GM18526 (cell line): Measurements from ENCODE around the gene GAL3ST1.

Source experiments
- POLR2A ChIP-seq: IDR thresholded peaks from 3 replicates; pipeline ENCODE4 v1.6.1; 2011; ENCODE audit not compliant: insufficient read length; ENCODE audit errors: extremely low read depth

Gene GAL3ST1

GRCh38 chr22:30603801-30604200, 29.3 kb upstream of the GAL3ST1 start:
- TF ChIP-seq POLR2A = no peak

- no peak for TF ChIP-seq POLR2A
Observed at GRCh38 chr22:30602049-30602448, 27.6 kb upstream of the GAL3ST1 start.

- TF ChIP-seq POLR2A = no peak
Observed at GRCh38 chr22:30601464-30601863, 27.0 kb upstream of the GAL3ST1 start.

GRCh38 chr22:30600921-30601320, 26.5 kb upstream of the GAL3ST1 start:
- TF ChIP-seq POLR2A = no peak

GRCh38 chr22:30598986-30599385, 24.5 kb upstream of the GAL3ST1 start:
- no peak for TF ChIP-seq POLR2A

- TF ChIP-seq POLR2A = no peak
Observed at GRCh38 chr22:30596886-30597285, 22.4 kb upstream of the GAL3ST1 start.

- no peak for TF ChIP-seq POLR2A
Observed at GRCh38 chr22:30596199-30596598, 21.7 kb upstream of the GAL3ST1 start.

- TF ChIP-seq POLR2A = peak; percentile 54
Observed at GRCh38 chr22:30591588-30592359, 17.3 kb upstream of the GAL3ST1 start, which contains the start of gene PES1. TSS of gene PES1 (minus strand) at chr22:30591910. CDS start at chr22:30591833, 77 bp downstream.

GRCh38 chr22:30591191-30591587, 16.7 kb upstream of the GAL3ST1 start:
- no peak for TF ChIP-seq POLR2A

GRCh38 chr22:30586414-30586813, 11.9 kb upstream of the GAL3ST1 start:
- TF ChIP-seq POLR2A = no peak

- TF ChIP-seq POLR2A = no peak
Observed at GRCh38 chr22:30584441-30584840, 10.0 kb upstream of the GAL3ST1 start.

GRCh38 chr22:30582788-30583545, 8.5 kb upstream of the GAL3ST1 start:
- no peak for TF ChIP-seq POLR2A

GRCh38 chr22:30582051-30582450, 7.6 kb upstream of the GAL3ST1 start:
- TF ChIP-seq POLR2A = no peak

- TF ChIP-seq POLR2A = no peak
Observed at GRCh38 chr22:30580896-30581295, 6.4 kb upstream of the GAL3ST1 start.

GRCh38 chr22:30578481-30578880, 4.0 kb upstream of the GAL3ST1 start:
- no peak for TF ChIP-seq POLR2A

- no peak for TF ChIP-seq POLR2A
Observed at GRCh38 chr22:30575859-30576258, 1.4 kb upstream of the GAL3ST1 start.

GRCh38 chr22:30574997-30575671, 669 bp upstream of the GAL3ST1 start:
- no peak for TF ChIP-seq POLR2A
